NCI-H510A (cell line): ENCODE measurements around the gene LRRC75B.
"Not testable (repeated sequence)": the region's sequence is repeated elsewhere in the genome, so short reads cannot be mapped to it uniquely, and the experiment has no call there.

Experiments used
- DNase-seq: peaks from one replicate; lab custom pipeline; 2025; lab: John Stamatoyannopoulos, UW

Gene LRRC75B

DNA sequence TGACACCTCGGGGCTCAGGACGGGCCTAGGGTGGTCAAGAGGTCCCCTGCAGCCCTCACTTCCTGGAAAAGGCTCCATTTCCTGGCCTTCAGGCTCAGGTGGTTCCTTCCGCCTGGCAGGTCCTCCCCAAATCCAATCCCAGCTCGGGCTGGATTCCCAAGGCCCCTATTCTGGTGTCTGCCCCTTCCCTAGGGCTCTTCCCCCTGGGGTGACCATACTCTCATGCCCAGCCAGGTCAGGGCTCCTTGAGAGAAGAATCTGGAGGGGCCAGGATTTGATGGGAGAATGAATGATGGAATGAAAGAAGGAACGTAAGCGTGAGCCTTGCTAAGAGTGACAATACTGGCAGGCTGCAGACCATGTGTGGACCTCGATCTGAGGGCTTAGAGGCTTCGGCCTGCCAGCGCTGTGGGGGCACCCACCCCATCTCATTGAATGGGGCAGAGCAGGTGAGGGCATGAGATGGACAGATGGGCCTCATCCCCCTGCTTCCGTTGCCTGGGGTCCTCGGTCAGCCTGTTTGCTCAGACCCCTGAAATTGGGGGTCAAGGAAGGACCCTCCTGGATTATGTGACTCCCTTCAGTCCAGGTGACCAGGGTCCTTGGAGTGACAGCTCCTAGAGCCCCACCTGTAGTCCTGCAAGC, 9.4 kb upstream of the LRRC75B start:
- not testable (repeated sequence) for DNase-seq

DNA sequence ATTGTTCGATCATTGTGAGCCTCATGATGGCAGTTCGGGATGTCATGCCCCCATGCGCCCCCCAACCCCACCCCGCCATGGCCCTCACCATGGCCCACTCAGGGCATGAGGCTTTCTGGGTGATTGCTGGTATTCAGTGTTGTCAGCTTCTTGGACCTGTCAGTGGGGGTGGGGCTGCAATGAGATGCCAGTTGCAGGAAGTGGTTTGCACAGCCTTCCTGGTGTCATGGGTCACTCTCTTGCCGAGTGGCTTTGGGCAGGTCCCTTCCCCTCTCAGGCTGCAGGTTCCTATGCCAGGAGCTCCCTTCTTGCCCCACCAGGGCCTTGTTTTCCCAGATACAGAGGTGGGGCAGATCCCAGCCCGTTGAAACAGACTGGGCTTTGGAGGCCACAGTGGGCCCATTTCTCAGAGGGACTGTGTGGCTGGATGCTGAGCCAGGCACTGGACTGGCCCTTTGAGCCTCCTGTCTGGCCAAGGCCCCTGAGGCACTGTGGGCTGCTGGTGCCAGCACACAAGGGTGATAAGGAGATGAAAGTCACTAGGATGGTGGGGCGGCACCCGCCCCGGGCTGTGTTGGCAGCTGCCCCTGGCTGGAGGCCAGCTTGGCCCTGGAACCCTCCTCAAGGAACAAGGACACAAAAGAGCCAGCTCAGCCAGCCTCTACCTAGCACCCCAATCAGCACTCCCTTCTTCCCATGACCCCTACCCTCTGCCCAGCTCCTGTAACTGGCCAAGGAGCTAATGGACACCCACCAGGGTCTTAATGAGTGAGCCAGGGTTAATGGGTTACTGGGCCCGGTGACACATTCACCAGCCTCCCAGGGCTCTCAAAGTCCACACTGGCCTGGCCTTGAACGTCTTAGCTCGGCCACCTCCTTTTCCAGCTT, 8.6 kb upstream of the LRRC75B start:
- DNase-seq: no peak

DNA sequence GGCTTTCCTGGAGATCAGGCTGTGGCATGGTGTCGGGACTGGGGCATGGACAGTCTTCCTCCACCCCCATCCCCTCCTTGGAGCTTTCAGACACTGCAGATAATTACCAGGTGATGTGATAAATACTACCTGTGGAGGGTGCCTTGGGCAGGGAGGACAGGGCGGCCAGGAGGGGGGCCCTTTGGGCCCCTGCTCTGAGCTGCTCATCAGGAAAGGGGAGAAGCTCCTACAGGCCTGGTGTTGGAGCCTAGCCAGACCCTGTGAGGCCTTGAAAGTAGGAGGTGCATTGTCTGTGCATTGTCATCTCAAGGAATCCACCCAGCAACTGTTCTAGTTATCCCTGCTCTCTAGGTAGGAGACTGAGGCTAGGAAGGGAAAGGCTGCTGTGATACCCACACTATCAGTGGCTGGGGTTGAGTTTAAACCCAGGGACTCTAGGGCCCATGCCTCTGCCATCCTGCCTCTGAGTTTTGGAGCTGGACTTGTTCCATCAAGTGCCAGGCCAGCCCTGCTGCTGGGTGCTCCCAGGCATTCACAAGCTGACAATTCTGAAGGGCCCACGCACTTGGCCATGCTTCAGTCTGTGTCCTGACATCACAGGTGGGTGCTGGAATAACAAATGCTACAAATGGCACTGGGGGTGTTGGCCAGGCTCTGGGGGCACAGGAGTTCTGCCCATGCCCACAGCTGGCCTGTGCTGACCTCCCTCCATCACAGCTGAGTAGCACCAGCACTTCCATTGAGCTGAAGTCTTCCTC, 7.3 kb upstream of the LRRC75B start:
- not testable (repeated sequence) for DNase-seq

DNA sequence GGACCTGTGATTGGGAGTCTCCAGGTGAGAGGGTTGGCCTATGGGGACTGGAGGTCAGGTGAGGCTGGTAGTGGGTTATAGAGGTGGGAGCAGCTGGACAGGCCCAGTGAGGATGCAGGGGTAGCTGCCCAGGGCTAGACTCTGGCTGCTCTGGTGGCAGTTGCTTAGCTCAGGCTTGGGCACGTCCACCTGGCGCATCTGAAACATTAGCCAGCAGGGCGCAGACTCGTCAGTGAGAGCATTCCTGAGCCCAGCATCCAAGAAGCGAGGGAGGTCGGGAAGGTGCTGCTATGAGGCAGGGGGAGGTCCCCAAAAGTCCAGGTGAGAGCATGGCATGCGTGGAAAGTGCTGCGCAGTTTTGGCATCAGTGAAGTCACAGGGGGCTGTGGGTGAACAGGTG, 6.6 kb upstream of the LRRC75B start:
- no peak for DNase-seq

DNA sequence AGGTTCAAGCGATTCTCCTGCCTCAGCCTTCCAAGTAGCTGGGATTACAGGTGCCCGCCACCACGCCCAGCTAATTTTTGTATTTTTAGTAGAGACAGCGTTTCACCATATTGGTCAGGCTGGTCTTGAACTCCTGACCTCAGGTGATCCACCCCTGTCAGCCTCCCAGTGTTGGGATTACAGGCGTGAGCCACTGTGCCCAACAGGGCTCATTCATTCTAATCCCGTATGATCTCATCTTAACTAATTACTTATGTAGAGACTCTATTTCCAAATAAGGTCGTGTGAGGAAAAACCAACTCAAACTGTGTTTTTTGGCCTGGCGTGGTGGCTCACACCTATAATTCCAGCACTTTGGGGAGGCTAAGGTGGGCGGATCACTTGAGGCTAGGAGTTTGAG, 4.2 kb upstream of the LRRC75B start:
- DNase-seq: not testable (repeated sequence)

DNA sequence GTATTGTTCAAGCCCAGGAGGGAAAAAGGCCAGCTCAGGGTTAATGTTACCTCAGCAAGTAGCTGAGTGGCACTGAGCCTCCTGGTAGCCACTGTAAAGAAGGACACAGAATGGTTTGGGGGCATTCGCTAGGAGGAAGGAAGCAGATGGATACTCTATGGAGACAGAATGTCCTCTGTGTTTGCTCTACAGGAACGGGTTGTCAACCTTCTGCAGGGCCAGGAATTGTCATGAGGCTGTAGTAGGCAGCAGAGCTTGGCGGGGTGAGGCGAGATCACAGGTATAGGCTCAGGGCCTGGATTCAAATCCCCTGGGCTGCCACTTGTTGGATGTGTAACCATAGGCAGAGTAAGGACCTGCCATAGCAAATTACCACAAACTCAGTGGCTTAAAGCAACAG, 3.0 kb upstream of the LRRC75B start:
- no peak for DNase-seq

DNA sequence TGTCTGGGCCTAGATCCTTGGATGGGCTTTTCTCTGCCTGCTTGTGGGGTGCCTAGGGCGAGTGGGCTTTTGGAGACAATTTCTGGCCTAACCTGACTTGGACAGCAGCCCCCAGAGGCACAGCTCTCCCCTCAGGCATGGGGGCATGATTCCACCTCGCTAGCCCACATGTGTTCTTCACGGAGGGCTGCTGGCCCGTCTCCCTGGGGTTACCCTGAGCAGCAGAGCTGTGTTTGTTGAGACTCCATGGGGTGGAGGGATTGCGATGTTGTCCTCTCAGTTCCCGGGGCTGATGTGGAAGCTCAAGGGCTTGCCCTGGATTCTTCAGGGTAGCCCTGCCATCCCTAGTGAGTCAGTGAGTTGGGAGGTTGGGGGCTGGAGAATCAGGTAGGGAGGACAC, 2.4 kb upstream of the LRRC75B start:
- no peak for DNase-seq

DNA sequence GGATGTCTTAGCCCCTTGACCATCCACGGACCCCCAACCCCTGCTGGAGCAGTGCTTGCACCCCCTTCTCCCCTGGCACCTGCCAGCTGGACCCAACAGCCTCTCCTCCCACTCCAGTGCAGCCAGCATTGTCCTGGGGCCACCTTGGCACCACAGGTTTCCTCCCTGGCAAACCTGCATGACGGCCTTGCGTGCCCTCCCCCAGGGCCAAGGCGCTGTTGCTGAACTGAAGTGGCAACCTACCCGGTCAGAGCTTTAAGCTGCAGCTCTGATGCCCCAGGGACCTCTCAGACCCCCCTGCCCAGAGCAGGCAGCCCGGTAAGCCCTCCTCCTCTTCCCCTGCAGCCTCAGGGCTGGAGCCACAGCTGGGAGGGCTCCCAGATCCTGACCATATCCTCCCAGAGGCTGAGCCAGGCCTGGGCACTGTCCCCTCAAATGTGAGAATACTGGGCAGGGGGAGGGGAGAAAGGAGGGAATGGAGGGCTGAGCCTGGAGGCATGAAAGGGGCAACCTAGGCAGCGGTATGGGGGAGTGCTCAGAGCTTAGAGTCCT, 1.8 kb upstream of the LRRC75B start:
- DNase-seq: no peak

DNA sequence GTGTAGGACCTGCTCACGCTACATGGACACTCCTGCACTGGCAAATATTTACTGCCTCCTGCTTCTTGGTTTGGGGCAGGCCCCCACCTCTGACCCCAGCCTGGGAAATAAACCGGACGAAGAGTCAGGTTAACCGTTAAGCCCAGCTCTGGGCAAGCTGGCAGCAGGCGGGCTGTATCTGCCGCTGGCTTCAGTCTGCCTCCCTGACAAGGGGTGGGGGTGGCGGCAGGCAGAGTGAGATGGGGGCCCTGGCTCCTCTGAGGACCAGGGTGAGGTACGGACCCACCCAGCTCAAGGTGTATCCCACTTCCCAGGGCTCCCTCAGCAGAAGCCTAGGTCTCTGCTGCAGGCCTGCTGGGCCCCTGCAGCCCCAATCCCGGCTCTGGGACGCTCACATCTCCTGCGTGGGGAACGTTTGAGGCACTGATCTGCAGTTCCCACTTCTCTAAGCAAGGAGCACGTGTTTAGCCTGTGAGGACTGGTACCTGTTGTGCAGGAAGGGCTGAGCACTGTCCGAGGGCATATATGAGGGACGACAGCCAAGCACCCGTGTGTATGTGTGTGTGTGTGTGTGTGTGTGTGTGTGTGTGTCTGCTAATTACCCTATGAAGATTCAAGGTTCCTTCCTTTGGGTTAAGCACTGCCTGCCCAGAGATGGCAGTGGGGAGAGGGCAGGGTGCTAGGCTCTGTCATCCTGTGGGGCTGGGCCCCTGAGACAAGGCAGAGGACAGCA, 1.1 kb upstream of the LRRC75B start:
- no peak for DNase-seq

DNA sequence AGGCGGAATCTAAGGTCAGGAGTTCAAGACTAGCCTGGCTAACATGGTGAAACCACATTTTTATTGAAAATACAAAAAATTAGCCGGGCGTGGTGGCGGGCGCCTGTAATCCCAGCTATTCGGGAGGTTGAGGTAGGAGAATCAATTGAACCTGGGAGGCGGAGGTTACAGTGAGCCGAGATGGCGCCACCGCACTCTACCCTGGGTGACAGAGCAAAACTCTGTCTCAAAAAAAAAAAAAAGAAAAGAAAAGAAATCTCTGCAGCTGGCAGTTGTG, 624 bp upstream of the LRRC75B start:
- not testable (repeated sequence) for DNase-seq

DNA sequence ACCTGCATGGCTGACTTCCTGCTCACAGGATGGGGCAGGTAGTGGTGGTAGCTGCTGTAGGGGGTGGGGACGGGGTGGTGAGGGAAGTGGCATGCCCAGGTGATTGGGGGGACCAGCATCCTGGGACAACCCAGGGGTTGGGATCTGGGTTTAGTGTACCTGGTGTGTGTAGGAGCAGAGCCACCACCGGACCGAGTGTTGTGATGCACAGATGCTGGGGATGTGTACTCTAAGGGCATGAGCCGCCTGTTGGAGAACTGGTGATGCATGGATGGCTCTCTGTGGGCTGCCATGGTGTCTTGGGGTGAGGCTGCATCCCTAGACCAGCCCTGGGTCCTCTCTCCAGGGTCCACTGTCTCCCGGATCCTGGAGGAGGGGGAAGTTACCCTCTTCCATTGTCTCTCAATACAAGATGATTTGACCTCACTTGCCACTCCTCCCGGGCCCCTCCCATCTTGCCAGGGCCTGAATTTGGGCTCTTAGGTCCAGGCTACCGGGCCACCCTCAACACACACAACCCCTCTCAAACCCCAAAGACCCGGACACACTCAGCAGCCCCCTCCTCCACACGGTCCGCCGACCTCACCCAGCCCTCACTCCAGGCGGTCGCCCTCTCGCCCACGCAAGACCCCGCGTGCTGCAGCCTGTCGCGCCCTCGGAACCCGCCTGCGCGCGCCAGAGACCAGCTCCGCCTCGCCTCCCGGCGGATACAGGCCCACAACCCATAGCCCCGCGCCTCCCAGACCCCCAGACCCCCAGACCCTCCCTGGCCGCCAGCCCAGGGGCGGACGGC, 619 bp downstream of the LRRC75B start:
- DNase-seq: no peak

DNA sequence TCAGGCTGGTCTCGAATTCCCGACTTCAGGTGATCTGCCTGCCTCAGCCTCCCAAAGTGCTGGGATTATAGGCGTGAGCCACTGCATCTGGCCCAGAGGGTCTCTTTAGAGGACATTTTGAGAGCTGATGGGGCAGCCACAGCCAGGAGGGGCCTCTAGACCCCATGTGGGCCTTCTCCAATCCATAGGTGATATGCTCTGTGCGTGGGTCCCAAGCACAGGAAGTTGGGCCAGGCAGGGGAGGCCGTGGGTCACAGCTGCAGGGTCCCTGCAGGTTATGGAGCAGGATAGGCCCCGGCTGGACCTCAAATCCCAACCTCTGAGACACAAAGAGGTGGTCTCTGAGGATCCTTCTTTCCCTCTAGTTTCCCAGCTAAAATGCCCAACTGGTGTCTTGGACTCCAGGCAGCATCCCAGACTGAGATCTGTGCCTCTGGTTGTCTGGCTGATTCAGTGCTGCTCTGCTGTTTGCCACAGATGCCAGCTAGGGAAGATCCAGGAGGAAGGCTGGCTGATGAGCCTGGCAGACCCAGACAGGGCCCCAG, 1.5 kb downstream of the LRRC75B start:
- no peak for DNase-seq

DNA sequence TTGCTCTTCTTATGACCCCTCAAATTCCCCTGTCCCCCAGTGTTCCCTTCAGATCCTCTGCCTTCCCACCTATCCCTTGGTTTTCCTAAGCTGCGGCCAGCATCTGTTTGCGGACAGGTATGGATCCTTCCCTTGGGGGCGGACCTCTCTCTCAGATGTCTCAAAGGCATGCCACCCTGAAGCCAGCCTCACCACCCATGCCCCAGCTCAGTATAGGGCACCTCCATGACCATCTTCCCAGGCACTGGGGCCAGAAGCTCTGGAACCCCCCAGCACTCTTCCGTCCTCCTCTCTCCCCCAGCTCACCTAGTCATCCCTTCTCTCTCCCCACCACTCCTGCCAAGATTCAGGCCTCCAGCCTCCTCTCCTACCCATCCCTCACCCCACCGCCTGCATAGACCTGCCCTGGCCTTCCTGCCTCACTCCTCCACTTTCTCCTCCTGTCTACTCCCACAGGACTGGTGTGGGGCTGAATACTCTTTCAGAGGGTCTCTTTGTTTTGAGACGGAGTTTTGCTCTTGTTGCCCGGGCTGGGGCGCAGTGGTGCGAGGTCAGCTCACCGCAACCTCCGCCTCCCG, 2.2 kb downstream of the LRRC75B start:
- DNase-seq: no peak

DNA sequence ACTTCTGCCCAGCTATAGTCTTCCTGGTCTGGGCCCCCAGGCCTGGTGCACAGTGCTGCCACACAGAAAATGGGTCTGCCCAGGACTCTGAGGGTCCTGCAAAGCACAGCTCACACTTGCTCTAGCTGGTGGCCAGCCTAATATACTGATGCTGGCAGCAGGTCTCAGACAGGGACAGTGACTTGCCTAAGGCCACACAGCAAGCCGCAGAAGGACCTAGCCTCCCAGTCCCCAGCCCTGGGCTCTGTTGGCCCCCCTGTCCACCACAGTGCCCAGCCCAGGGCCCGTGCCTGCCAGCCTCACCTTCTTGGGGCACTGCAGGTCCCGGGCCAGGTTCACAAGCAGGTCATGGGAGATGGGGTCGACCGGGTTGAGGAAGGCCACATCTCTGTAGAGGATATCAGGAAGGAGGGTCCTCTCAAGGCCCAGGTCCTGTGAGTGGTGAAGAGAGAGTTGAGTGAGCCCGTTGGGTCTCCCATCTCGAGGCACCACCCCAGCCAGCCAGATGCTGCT, 3.3 kb downstream of the LRRC75B start:
- no peak for DNase-seq

DNA sequence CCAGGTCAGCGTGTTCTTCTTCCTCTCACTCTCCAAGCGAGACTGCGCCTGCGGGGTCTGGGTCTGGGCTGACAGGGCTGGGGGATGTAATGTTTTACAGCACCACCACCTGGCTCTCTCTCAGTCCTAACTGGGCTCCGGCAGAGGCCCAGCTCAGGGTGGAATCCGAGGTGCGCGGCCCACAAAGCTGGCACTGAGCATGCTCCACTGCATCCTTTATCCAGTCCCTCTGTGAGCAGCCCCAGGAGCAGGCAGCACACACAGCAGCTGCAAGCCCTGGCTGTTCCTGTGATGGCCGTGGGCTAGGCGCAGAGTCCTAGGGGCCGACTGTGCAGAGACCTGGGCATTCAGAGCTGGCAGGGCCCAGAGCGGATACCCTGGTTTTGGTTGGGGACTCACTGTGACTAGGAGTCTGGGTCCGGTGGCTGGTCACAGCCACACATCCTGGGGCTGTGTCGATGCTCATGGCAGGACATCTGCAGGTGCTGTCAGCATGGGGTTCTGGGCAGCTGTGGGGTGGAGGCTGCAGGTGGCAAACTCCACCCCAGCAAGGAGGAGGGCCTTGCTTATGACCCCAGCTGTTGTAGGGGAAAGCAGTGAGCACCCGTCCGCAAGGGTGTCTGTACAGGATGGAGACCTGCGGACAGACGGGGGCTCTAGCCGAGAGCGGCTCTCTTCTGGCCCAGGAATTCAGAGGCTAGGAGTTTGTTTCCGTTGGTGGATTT, 4.0 kb downstream of the LRRC75B start:
- DNase-seq: no peak

DNA sequence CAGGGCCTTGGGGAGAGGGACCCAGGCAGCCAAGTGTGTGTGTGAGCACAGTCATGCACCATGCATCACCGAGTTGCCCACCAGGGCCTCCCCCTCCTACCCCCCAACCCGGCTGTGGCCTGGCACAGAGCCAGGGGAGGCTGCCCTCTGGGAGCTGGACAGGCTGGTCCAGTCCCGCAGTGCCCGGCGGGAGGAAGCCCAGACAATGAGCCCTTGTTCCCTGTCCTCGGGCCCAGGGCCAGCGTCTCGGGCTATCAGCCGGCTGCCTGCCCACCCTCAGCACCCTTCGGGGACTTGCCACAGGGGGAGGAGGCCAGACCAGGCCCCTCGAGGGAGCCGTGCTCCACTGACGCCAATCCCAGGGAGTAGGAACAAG, 4.5 kb downstream of the LRRC75B start:
- no peak for DNase-seq

DNA sequence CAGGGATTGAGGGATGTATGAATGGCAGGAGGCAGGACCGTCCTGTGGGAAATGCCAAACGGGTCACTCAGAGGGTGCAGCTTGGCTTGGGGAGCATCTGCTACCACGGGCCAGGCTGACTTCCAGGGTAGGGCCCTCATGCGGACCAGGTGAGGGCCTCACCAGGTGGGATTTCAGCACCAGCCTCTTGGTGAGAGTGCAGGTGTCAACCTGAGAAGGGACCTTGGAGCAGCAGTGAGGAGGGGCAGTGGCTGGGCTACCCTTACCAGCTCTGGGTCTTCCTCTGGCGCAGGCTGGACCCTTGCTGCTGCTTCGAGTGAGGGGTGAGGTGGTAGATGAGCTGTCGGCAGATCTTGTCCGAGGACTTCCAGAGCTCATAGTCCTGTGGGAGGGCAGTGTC, 4.9 kb downstream of the LRRC75B start:
- DNase-seq: no peak

DNA sequence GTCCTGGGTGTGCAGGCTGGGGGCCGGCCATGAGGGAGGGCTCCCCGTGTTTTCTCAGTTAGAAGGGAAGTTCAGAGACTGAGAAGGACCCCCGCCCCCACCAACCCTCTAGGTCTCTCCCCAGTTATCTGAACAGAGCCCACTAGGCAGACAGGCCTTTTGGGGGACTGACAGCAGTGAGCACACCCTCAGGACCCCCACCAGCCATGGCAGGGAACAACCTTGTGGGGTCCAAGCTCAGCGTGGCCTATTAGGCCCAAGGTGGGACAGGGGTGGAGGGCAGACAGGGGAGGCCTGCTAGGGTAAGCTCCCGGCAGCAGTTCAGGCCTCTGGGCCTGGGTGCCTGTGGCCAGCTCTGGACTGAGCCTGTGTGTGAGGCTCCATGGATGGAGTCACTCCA, 5.6 kb downstream of the LRRC75B start:
- no peak for DNase-seq

DNA sequence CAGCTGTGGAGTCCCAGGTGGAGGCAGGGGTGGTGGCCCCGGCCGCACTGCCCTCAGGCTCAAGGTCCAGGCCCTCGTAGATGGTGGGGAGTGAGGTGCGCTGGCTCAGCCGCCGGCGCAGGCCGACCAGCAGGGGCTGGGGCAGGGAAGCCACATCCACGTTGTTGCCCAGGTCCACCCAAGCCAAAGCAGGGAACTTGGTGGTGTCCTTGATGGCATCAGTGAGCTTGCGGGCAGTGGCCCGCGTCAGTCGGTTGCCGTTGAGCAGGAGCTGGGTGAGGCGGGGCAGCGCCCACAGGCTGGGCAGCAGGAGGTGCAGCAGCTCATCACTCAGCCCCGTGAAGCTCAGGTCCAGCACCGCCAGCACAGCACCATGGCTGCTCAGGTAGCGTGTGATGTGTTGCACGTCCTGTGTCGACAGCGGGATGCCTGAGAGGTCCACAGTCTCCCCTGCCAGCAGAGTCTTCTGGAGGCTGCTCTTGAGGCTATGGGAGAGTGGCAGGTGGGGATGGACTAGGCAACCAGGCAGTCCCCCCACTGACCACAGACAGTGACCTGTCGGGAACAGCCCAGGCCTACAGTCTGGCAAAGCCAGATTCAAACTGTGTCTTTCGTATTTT, 6.8 kb downstream of the LRRC75B start:
- DNase-seq: no peak
